Measurements from ENCODE around the gene ACTR2. TPM values are rescaled to one million over a fixed set of nuclear protein-coding genes. Genes with fewer than 3 reads are reported as not detected.
A peak's percentile ranks its signal among the peaks of the same experiment; 100 is the strongest.

The ACTR2 gene
- total RNA-seq, 1 donor from 2014 or later: 236 TPM

DNA sequence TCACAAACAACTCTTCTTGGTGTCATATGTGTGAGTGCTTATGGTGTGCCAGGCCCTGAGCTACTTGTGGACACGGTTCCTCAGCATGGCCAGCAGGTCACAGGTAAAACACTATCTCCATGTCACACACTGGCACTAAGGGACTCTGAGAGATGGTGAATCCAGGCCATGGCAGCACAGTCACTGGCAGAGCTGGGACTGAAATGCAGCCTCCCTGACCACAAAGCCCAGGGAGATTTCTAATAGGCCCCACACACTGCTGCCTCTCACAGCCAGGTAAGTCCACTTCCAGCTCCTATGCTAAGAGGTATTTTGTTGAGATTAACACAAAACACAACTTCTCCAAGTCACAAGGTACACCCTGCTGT, 92.0 kb downstream of the ACTR2 start:
- intact Hi-C loops (cut with DNase I): no loop called here
- TF ChIP-seq CTCF (IDR thresholded peaks at IDR 0.05): no peak
- Histone ChIP-seq H3K27ac (no peak overlapping the region), H3K9me3 (no peaks in the 10 kb centered on the region), H3K4me1 (no peaks in the 10 kb centered on the region), H3K4me3 (no peak overlapping the region), H3K36me3 (peaks cover 15% of the 10 kb centered on the region), H3K27me3 (no peaks in the 10 kb centered on the region)
- DNase-seq (no peak), ATAC-seq (no peak)

GRCh38 chr2:65320042-65320725, 92.6 kb downstream of the ACTR2 start:
- H3K36me3 ChIP-seq: peaks cover 11% of the 10 kb centered on the region
- TF ChIP-seq CTCF (IDR thresholded peaks at IDR 0.05): peak; percentile 20
- H3K27me3 ChIP-seq: no peaks in the 10 kb centered on the region
- H3K9me3 ChIP-seq: no peaks in the 10 kb centered on the region
- peak; percentile 40 for ATAC-seq
- no peak overlapping the region for H3K4me3 ChIP-seq
- intact Hi-C loops (cut with DNase I): no loop called here
- H3K4me1 ChIP-seq: no peaks in the 10 kb centered on the region
- H3K27ac ChIP-seq: peak overlapping the region; percentile 3
- DNase-seq: no peak

Other genes starting within 250 kb of the ACTR2 start
- 12.2 TPM for gene SLC1A4, start 238.4 kb upstream of the ACTR2 start, total RNA-seq
- 16.0 TPM for gene CEP68, start 171.4 kb upstream of the ACTR2 start, total RNA-seq
- gene RAB1A, start 97.7 kb upstream of the ACTR2 start, total RNA-seq: 151 TPM
- gene SPRED2, start 204.8 kb downstream of the ACTR2 start, total RNA-seq: 56.9 TPM